ENCODE measurements around the gene GLT8D1. TPM values are rescaled to one million over a fixed set of nuclear protein-coding genes. Genes with fewer than 3 reads are reported as not detected.

Gene GLT8D1
- total and polyA plus RNA-seq, 9 of the 15 experiments (the other 6 are each of a cell fraction or from before 2014, with no cell fraction given): 14.1 to 65.9 (median 33.7) TPM

GRCh38 chr3:52670621-52671521, 34.7 kb downstream of the GLT8D1 start (continued):
- TF ChIP-seq ESRRA (IDR thresholded peaks at IDR 0.05; ENCODE audit: borderline replicate concordance, low read depth) (peak; percentile 80; the same call in 1 of the 2 replicates), PRPF4 (IDR thresholded peaks at IDR 0.05; ENCODE audit: insufficient read depth, low read depth, low read length, poor library complexity, severe bottlenecking) (no peak), C11orf30 (IDR thresholded peaks at IDR 0.05; ENCODE audit: low read depth) (no peak), ZEB2 (IDR thresholded peaks at IDR 0.05) (no peak), DPF2 (IDR thresholded peaks at IDR 0.05) (peak; percentile 64; the same call in 1 of the 2 replicates), PML (IDR thresholded peaks at IDR 0.05; ENCODE audit: low read length) (0 out of 2 replicates have a peak, but pooled peaks have one; percentile 16), GMEB1 (CRISPR knock-in tag; IDR thresholded peaks at IDR 0.05) (no peak), RBBP5 (IDR thresholded peaks at IDR 0.05; ENCODE audit: borderline replicate concordance, insufficient read depth, low read length, poor library complexity, severe bottlenecking) (no peak), ZBTB9 (CRISPR knock-in tag; IDR thresholded peaks at IDR 0.05) (no peak), SNIP1 (IDR thresholded peaks at IDR 0.05; ENCODE audit: low read depth) (no peak), NCOA6 (IDR thresholded peaks at IDR 0.05) (no peak), ZNF707 (CRISPR knock-in tag; conservative IDR thresholded peaks at IDR 0.05) (no peak), FOS (IDR thresholded peaks at IDR 0.05; ENCODE audit: extremely low read depth, insufficient read length) (peak; percentile 14), DIDO1 (tag; IDR thresholded peaks at IDR 0.05; ENCODE audit: low read depth) (no peak), MAZ (CRISPR knock-in tag; conservative IDR thresholded peaks at IDR 0.05 in 1 of 2, IDR thresholded peaks at IDR 0.05 in 1 of 2) (0 out of 4 replicates have a peak, but pooled peaks of 1 of the 2 experiments have one; percentile 36), ZNF133 (CRISPR knock-in tag; IDR thresholded peaks at IDR 0.05) (no peak)
- TF ChIP-seq, protein P1, sequence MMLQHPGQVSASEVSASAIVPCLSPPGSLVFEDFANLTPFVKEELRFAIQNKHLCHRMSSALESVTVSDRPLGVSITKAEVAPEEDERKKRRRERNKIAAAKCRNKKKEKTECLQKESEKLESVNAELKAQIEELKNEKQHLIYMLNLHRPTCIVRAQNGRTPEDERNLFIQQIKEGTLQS (IDR thresholded peaks at IDR 0.05): peak; percentile 79
- TF ChIP-seq, protein P1 (CRISPR knock-in tag; conservative IDR thresholded peaks at IDR 0.05): peak; percentile 53; the same call in 1 of the 2 replicates
- TF ChIP-seq, protein P2, sequence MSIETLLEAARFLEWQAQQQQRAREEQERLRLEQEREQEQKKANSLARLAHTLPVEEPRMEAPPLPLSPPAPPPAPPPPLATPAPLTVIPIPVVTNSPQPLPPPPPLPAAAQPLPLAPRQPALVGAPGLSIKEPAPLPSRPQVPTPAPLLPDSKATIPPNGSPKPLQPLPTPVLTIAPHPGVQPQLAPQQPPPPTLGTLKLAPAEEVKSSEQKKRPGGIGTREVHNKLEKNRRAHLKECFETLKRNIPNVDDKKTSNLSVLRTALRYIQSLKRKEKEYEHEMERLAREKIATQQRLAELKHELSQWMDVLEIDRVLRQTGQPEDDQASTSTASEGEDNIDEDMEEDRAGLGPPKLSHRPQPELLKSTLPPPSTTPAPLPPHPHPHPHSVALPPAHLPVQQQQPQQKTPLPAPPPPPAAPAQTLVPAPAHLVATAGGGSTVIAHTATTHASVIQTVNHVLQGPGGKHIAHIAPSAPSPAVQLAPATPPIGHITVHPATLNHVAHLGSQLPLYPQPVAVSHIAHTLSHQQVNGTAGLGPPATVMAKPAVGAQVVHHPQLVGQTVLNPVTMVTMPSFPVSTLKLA (conservative IDR thresholded peaks at IDR 0.05): 0 out of 4 replicates have a peak, but pooled peaks of 1 of the 2 experiments have one; percentile 23
- TF ChIP-seq, protein P3, sequence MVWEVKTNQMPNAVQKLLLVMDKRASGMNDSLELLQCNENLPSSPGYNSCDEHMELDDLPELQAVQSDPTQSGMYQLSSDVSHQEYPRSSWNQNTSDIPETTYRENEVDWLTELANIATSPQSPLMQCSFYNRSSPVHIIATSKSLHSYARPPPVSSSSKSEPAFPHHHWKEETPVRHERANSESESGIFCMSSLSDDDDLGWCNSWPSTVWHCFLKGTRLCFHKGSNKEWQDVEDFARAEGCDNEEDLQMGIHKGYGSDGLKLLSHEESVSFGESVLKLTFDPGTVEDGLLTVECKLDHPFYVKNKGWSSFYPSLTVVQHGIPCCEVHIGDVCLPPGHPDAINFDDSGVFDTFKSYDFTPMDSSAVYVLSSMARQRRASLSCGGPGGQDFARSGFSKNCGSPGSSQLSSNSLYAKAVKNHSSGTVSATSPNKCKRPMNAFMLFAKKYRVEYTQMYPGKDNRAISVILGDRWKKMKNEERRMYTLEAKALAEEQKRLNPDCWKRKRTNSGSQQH (CRISPR knock-in tag; IDR thresholded peaks at IDR 0.05): no peak
